WTC11 (cell line): ENCODE data around the gene CEP170B. TPM values are rescaled to one million over a fixed set of nuclear protein-coding genes. Genes with fewer than 3 reads are reported as not detected.
A peak's percentile ranks its signal among the peaks of the same experiment; 100 is the strongest.

Source experiments
- ATAC-seq: fragments of 200-7000 bp; cut with Tn5 transposase; 2 replicates; pipeline ENCODE4 v1.10.0; 2021; ENCODE audit warnings: mild to moderate bottlenecking, moderate library complexity
- CTCF ChIA-PET: fragments of 300-600 bp; sonication (Branson Sonifier 250); formaldehyde crosslinking; loops from one replicate; lab custom pipeline; 2021; ENCODE audit warnings: antibody characterized with exemption; lab: Charles Lee
- POLR2A ChIA-PET: fragments of 350-600 bp; sonication (Branson Sonifier 250); formaldehyde crosslinking; loops from one replicate; lab custom pipeline; 2021; ENCODE audit warnings: antibody characterized with exemption; lab: Charles Lee
- DNase-seq: peaks from one replicate; pipeline ENCODE4 v3.0.0; 2021; ENCODE audit warnings: low spot score
- H3K27ac Mint-ChIP-seq: 2 replicates; pipeline ENCODE4 v1.8.0; 2021; ENCODE audit warnings: mixed read lengths
- H3K27me3 Mint-ChIP-seq: 2 replicates; pipeline ENCODE4 v1.8.0; 2021; ENCODE audit warnings: low read depth, mild to moderate bottlenecking, moderate library complexity, mixed read lengths
- H3K36me3 Mint-ChIP-seq: 2 replicates; pipeline ENCODE4 v1.8.0; 2021; ENCODE audit warnings: mixed read lengths
- H3K4me1 Mint-ChIP-seq: 2 replicates; pipeline ENCODE4 v1.8.0; 2022; ENCODE audit warnings: mixed read lengths
- H3K4me3 Mint-ChIP-seq: 2 replicates; pipeline ENCODE4 v1.8.0; 2021; ENCODE audit warnings: mild to moderate bottlenecking, moderate library complexity, mixed read lengths
- H3K9me3 Mint-ChIP-seq: 2 replicates; pipeline ENCODE4 v1.8.0; 2021; ENCODE audit warnings: mixed read lengths
- ATF1 ChIP-seq: sonication (generic); formaldehyde crosslinking; IDR thresholded peaks from 2 replicates; pipeline ENCODE4 v1.8.1; 2023; ENCODE audit warnings: mild to moderate bottlenecking, moderate library complexity, missing genetic modification reagents
- CREB1 ChIP-seq: sonication (generic); formaldehyde crosslinking; IDR thresholded peaks from 2 replicates; pipeline ENCODE4 v1.8.0; 2023; ENCODE audit warnings: mild to moderate bottlenecking, missing genetic modification reagents
- E2F5 ChIP-seq: sonication (generic); formaldehyde crosslinking; IDR thresholded peaks from 2 replicates; pipeline ENCODE4 v1.8.1; 2022; ENCODE audit warnings: mild to moderate bottlenecking, moderate library complexity, missing genetic modification reagents
- FOXJ3 ChIP-seq: sonication (generic); formaldehyde crosslinking; IDR thresholded peaks from 2 replicates; pipeline ENCODE4 v1.9.0; 2021; ENCODE audit warnings: missing genetic modification reagents, mild to moderate bottlenecking, borderline replicate concordance
- IRF1 ChIP-seq: sonication (generic); formaldehyde crosslinking; IDR thresholded peaks from 2 replicates; pipeline ENCODE4 v1.8.0; 2023; ENCODE audit warnings: missing genetic modification reagents
- NFE2L1 ChIP-seq: sonication (generic); formaldehyde crosslinking; IDR thresholded peaks from 2 replicates; pipeline ENCODE4 v1.8.1; 2023; ENCODE audit warnings: missing genetic modification reagents
- RELA ChIP-seq: sonication (generic); formaldehyde crosslinking; IDR thresholded peaks from 2 replicates; pipeline ENCODE4 v1.8.1; 2022; ENCODE audit warnings: missing genetic modification reagents, mild to moderate bottlenecking, borderline replicate concordance
- RORB ChIP-seq: fragments of 250-450 bp; sonication (Bioruptor Pico); IDR thresholded peaks from 2 replicates; pipeline ENCODE4 v1.9.0; 2021; ENCODE audit warnings: mild to moderate bottlenecking
- ZNF317 ChIP-seq: sonication (generic); formaldehyde crosslinking; IDR thresholded peaks from 2 replicates; pipeline ENCODE4 v1.8.1; 2023; ENCODE audit warnings: low read depth, mild to moderate bottlenecking, moderate library complexity, missing genetic modification reagents, borderline replicate concordance
- ZNF416 ChIP-seq: fragments of 250-450 bp; sonication (Bioruptor Pico); IDR thresholded peaks from 2 replicates; pipeline ENCODE4 v1.9.0; 2021; ENCODE audit warnings: mild to moderate bottlenecking, inconsistent platforms
- total RNA-seq: library from RNA; stranded (reverse); gene quantifications from 3 replicates; pipeline ENCODE4 v1.2.3, GENCODE V29; 2021
- TF ChIP-seq, protein P1 (sequence below): sonication (generic); formaldehyde crosslinking; IDR thresholded peaks from 2 replicates; pipeline ENCODE4 v1.8.1; 2022; ENCODE audit warnings: low read depth, mild to moderate bottlenecking, moderate library complexity, missing genetic modification reagents, borderline replicate concordance
- TF ChIP-seq, protein P2 (sequence below): sonication (generic); formaldehyde crosslinking; IDR thresholded peaks from 2 replicates; pipeline ENCODE4 v1.8.0; 2022; ENCODE audit warnings: mild to moderate bottlenecking, missing genetic modification reagents
- TF ChIP-seq, protein P3 (sequence below): fragments of 250-450 bp; sonication (Bioruptor Pico); IDR thresholded peaks from 2 replicates; pipeline ENCODE4 v1.9.0; 2021; ENCODE audit warnings: moderate library complexity, mild to moderate bottlenecking, inconsistent platforms, borderline replicate concordance
- TF ChIP-seq, protein P4 (sequence below): sonication (generic); formaldehyde crosslinking; IDR thresholded peaks from 2 replicates; pipeline ENCODE4 v1.8.1; 2023; ENCODE audit warnings: mild to moderate bottlenecking, missing genetic modification reagents, borderline replicate concordance
- TF ChIP-seq, protein P5 (sequence below): fragments of 250-450 bp; sonication (Bioruptor Pico); IDR thresholded peaks from 2 replicates; pipeline ENCODE4 v1.9.0; 2021; ENCODE audit warnings: mild to moderate bottlenecking, borderline replicate concordance
- TF ChIP-seq, protein P6 (sequence below): sonication (generic); formaldehyde crosslinking; IDR thresholded peaks from 2 replicates; pipeline ENCODE4 v1.8.1; 2023; ENCODE audit warnings: mild to moderate bottlenecking, missing genetic modification reagents, moderate library complexity

Gene CEP170B
- total RNA-seq, 1 experiment from 2014 or later: 47.0 TPM

DNA sequence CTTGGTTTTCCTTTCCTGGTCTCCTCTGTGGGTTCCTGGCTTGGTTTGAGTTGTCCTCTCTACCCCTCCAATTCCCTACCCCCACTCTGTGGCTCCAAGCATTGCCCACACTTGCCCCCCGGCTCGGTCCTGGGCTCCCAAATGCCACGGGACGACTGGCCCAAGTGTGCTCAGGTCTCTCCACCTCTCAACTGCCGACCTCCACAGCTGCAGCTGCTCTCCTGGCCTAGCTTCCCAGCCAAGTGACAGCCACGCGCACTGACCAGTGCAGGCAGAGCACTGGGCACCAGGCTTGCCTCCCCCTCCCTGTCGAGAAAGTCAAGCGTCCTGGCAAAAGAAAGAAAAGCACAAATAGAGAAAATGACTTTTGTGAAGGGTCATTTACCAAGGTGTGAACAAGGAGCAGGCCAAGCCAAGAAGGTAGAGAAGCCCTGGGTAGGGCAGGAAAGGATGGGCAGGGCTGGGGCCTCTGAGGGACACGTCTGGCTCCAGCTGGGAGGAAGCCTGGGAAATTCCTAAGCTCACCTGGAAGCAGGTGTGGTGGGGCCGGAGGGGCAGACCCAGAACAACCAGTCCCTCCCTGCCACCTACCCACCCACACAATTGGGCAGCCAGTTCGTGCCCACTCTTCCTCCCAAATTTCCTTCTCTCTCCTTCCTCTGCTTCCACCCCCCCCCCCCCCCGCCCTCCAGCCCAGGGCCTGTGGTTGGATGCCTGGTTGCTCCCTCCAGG is 1.8 kb upstream of the CEP170B start:
- H3K27me3 Mint-ChIP-seq: no peaks in the 10 kb centered on the region
- H3K27ac Mint-ChIP-seq: no peak overlapping the region
- TF ChIP-seq, protein P1, sequence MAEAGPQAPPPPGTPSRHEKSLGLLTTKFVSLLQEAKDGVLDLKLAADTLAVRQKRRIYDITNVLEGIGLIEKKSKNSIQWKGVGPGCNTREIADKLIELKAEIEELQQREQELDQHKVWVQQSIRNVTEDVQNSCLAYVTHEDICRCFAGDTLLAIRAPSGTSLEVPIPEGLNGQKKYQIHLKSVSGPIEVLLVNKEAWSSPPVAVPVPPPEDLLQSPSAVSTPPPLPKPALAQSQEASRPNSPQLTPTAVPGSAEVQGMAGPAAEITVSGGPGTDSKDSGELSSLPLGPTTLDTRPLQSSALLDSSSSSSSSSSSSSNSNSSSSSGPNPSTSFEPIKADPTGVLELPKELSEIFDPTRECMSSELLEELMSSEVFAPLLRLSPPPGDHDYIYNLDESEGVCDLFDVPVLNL (CRISPR knock-in tag): no peak
- TF ChIP-seq ZNF416 (CRISPR knock-in tag): no peak
- TF ChIP-seq, protein P2, sequence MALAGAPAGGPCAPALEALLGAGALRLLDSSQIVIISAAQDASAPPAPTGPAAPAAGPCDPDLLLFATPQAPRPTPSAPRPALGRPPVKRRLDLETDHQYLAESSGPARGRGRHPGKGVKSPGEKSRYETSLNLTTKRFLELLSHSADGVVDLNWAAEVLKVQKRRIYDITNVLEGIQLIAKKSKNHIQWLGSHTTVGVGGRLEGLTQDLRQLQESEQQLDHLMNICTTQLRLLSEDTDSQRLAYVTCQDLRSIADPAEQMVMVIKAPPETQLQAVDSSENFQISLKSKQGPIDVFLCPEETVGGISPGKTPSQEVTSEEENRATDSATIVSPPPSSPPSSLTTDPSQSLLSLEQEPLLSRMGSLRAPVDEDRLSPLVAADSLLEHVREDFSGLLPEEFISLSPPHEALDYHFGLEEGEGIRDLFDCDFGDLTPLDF: no peak
- TF ChIP-seq NFE2L1 (CRISPR knock-in tag): no peak
- no peak for TF ChIP-seq IRF1 (CRISPR knock-in tag)
- TF ChIP-seq, protein P3, sequence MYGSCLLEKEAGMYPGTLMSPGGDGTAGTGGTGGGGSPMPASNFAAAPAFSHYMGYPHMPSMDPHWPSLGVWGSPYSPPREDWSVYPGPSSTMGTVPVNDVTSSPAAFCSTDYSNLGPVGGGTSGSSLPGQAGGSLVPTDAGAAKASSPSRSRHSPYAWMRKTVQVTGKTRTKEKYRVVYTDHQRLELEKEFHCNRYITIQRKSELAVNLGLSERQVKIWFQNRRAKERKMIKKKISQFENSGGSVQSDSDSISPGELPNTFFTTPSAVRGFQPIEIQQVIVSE (CRISPR knock-in tag): no peak
- TF ChIP-seq, protein P4, sequence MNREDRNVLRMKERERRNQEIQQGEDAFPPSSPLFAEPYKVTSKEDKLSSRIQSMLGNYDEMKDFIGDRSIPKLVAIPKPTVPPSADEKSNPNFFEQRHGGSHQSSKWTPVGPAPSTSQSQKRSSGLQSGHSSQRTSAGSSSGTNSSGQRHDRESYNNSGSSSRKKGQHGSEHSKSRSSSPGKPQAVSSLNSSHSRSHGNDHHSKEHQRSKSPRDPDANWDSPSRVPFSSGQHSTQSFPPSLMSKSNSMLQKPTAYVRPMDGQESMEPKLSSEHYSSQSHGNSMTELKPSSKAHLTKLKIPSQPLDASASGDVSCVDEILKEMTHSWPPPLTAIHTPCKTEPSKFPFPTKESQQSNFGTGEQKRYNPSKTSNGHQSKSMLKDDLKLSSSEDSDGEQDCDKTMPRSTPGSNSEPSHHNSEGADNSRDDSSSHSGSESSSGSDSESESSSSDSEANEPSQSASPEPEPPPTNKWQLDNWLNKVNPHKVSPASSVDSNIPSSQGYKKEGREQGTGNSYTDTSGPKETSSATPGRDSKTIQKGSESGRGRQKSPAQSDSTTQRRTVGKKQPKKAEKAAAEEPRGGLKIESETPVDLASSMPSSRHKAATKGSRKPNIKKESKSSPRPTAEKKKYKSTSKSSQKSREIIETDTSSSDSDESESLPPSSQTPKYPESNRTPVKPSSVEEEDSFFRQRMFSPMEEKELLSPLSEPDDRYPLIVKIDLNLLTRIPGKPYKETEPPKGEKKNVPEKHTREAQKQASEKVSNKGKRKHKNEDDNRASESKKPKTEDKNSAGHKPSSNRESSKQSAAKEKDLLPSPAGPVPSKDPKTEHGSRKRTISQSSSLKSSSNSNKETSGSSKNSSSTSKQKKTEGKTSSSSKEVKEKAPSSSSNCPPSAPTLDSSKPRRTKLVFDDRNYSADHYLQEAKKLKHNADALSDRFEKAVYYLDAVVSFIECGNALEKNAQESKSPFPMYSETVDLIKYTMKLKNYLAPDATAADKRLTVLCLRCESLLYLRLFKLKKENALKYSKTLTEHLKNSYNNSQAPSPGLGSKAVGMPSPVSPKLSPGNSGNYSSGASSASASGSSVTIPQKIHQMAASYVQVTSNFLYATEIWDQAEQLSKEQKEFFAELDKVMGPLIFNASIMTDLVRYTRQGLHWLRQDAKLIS (CRISPR knock-in tag): no peak
- ChIA-PET CTCF (interaction anchor here (0.8 to 2.9 kb wide), 12 partner anchors 9 to 212 kb away, joined by 3 to 43 read pairs (median 6); no protein-coding TSS in a partner anchor), POLR2A (interaction anchor here (0.7 to 1.0 kb wide), 2 partner anchors 14 to 90 kb away, joined by 3 to 4 read pairs; no protein-coding TSS in a partner anchor)
- H3K36me3 Mint-ChIP-seq: peaks cover 3% of the 10 kb centered on the region; the same call in 1 of the 2 replicates
- no peak for ATAC-seq
- H3K9me3 Mint-ChIP-seq: no peaks in the 10 kb centered on the region
- H3K4me3 Mint-ChIP-seq: peak overlapping the region; percentile 90
- DNase-seq: no peak
- H3K4me1 Mint-ChIP-seq: peaks cover 18% of the 10 kb centered on the region

DNA sequence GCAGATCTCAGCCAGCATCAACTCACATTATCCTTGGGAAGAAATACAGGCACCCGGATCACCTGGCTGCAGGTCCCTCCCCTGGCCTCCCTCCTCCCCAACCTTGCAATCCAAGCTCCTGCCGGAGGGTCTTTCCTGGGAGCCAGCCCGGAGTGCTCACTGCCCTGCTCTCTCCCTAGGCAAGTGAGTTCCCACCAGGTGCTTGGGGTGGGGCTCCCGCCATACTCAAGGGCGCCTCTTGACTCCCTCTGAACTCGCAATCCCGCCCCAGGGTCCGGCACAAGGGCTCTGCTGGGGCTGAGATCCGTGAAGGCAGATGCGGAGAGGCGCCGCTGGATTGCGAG is 1.2 kb upstream of the CEP170B start:
- Mint-ChIP-seq H3K9me3 (no peaks in the 10 kb centered on the region), H3K27me3 (no peaks in the 10 kb centered on the region), H3K36me3 (peaks cover 3% of the 10 kb centered on the region; the same call in 1 of the 2 replicates), H3K27ac (no peak overlapping the region), H3K4me1 (peaks cover 18% of the 10 kb centered on the region), H3K4me3 (peak overlapping the region; percentile 90)
- ChIA-PET CTCF (interaction anchor here (0.8 to 2.9 kb wide), 14 partner anchors 9 to 212 kb away, joined by 3 to 43 read pairs (median 5); no protein-coding TSS in a partner anchor), POLR2A (interaction anchor here (1.0 to 1.2 kb wide), 2 partner anchors 14 to 20 kb away, joined by 4 to 5 read pairs; no protein-coding TSS in a partner anchor)
- DNase-seq: no peak
- peak; percentile 8 for ATAC-seq
- TF ChIP-seq FOXJ3 (CRISPR knock-in tag) (no peak), CREB1 (CRISPR knock-in tag) (no peak), E2F5 (CRISPR knock-in tag) (no peak), RELA (0 out of 2 replicates have a peak, but pooled peaks have one; percentile 10), ATF1 (no peak), ZNF317 (CRISPR knock-in tag) (no peak), RORB (CRISPR knock-in tag) (no peak)
- TF ChIP-seq, protein P1 (CRISPR knock-in tag): 0 out of 2 replicates have a peak, but pooled peaks have one; percentile 27
- TF ChIP-seq, protein P5, sequence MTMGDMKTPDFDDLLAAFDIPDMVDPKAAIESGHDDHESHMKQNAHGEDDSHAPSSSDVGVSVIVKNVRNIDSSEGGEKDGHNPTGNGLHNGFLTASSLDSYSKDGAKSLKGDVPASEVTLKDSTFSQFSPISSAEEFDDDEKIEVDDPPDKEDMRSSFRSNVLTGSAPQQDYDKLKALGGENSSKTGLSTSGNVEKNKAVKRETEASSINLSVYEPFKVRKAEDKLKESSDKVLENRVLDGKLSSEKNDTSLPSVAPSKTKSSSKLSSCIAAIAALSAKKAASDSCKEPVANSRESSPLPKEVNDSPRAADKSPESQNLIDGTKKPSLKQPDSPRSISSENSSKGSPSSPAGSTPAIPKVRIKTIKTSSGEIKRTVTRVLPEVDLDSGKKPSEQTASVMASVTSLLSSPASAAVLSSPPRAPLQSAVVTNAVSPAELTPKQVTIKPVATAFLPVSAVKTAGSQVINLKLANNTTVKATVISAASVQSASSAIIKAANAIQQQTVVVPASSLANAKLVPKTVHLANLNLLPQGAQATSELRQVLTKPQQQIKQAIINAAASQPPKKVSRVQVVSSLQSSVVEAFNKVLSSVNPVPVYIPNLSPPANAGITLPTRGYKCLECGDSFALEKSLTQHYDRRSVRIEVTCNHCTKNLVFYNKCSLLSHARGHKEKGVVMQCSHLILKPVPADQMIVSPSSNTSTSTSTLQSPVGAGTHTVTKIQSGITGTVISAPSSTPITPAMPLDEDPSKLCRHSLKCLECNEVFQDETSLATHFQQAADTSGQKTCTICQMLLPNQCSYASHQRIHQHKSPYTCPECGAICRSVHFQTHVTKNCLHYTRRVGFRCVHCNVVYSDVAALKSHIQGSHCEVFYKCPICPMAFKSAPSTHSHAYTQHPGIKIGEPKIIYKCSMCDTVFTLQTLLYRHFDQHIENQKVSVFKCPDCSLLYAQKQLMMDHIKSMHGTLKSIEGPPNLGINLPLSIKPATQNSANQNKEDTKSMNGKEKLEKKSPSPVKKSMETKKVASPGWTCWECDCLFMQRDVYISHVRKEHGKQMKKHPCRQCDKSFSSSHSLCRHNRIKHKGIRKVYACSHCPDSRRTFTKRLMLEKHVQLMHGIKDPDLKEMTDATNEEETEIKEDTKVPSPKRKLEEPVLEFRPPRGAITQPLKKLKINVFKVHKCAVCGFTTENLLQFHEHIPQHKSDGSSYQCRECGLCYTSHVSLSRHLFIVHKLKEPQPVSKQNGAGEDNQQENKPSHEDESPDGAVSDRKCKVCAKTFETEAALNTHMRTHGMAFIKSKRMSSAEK (CRISPR knock-in tag): no peak
- TF ChIP-seq, protein P6, sequence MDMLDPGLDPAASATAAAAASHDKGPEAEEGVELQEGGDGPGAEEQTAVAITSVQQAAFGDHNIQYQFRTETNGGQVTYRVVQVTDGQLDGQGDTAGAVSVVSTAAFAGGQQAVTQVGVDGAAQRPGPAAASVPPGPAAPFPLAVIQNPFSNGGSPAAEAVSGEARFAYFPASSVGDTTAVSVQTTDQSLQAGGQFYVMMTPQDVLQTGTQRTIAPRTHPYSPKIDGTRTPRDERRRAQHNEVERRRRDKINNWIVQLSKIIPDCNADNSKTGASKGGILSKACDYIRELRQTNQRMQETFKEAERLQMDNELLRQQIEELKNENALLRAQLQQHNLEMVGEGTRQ: no peak
